AG04450 (cell line): ENCODE data around the gene ST8SIA6. TPM values are rescaled to one million over a fixed set of nuclear protein-coding genes. Genes with fewer than 3 reads are reported as not detected.

Source experiments
- CTCF ChIA-PET: fragments of 300-600, 350-600 bp; formaldehyde crosslinking; extraction: SDS; loops from one replicate; lab custom pipeline; 2022; ENCODE audit warnings: antibody characterized with exemption, inconsistent platforms; lab: Charles Lee
- POLR2A ChIA-PET: fragments of 350-600 bp; formaldehyde crosslinking; extraction: SDS; loops from one replicate; lab custom pipeline; 2021; ENCODE audit warnings: antibody characterized with exemption, inconsistent platforms; lab: Yijun Ruan, JAX
- DNase-seq: peaks from one replicate; pipeline ENCODE4 v3.0.0-alpha.2; 2011; ENCODE audit warnings: low read depth, low spot score
- H3K27ac ChIP-seq: one replicate; pipeline ENCODE4 v1.5.1; 2012; ENCODE audit warnings: low read depth, low read length, control low read depth
- H3K27me3 ChIP-seq: one replicate; pipeline ENCODE4 v1.6.0; 2012; ENCODE audit warnings: low read length; ENCODE audit not compliant: control insufficient read depth, insufficient read depth
- H3K4me3 ChIP-seq: 2 replicates; pipeline ENCODE4 v1.5.1; 2011; ENCODE audit warnings: mild to moderate bottlenecking, low read depth, low read length, control low read depth
- H3K9me3 ChIP-seq: 2 replicates; pipeline ENCODE4 v1.5.1; 2012; ENCODE audit warnings: low read length; ENCODE audit not compliant: control insufficient read depth, insufficient read depth
- CTCF ChIP-seq: IDR thresholded peaks from 2 replicates; pipeline ENCODE4 v1.5.1; 2011; ENCODE audit warnings: low read depth, low read length, control low read depth, inconsistent platforms
- polyA plus RNA-seq: library from polyadenylated mRNA; depleted of rRNA; stranded (reverse); fragments of >200 nt; gene quantifications from 2 replicates; pipeline ENCODE4 v1.2.3, GENCODE V29; 2011

The ST8SIA6 gene
- polyA plus RNA-seq, 1 experiment = not detected

- no peak for TF ChIP-seq CTCF
- Histone ChIP-seq H3K27ac (no peak overlapping the region), H3K4me3 (no peak overlapping the region), H3K9me3 (no peaks in the 10 kb centered on the region), H3K27me3 (no peaks in the 10 kb centered on the region)
- ChIA-PET CTCF (interaction anchor here (0.6 to 1.1 kb wide), 2 partner anchors 20 to 64 kb away, joined by 3 read pairs; no protein-coding TSS in a partner anchor), POLR2A (interaction anchor here (0.7 kb wide), 2 partner anchors 107 to 293 kb away, joined by 6 to 9 read pairs; no protein-coding TSS in a partner anchor)
- DNase-seq = no peak
Measured at GRCh38 chr10:17494626-17495260, 40.3 kb upstream of the ST8SIA6 start.

- CTCF ChIA-PET = no interaction called here
- no peak for DNase-seq
- Histone ChIP-seq H3K9me3 (no peaks in the 10 kb centered on the region), H3K27me3 (no peaks in the 10 kb centered on the region), H3K4me3 (no peak overlapping the region), H3K27ac (no peak overlapping the region)
- POLR2A ChIA-PET = no interaction called here
- TF ChIP-seq CTCF = no peak
Measured at GRCh38 chr10:17488848-17489247, 34.5 kb upstream of the ST8SIA6 start.

- no peaks in the 10 kb centered on the region for H3K27me3 ChIP-seq
- no peak for TF ChIP-seq CTCF
- H3K4me3 ChIP-seq = no peak overlapping the region
- ChIA-PET POLR2A (no interaction called here), CTCF (no interaction called here)
- H3K9me3 ChIP-seq = peaks cover 7% of the 10 kb centered on the region; the same call in 1 of the 2 replicates
- DNase-seq = no peak
- H3K27ac ChIP-seq = no peak overlapping the region
Measured at GRCh38 chr10:17483079-17483478, 28.7 kb upstream of the ST8SIA6 start.

GRCh38 chr10:17479822-17480221, 25.4 kb upstream of the ST8SIA6 start:
- TF ChIP-seq CTCF = no peak
- no peak for DNase-seq
- POLR2A ChIA-PET = no interaction called here
- H3K27ac ChIP-seq = no peak overlapping the region
- CTCF ChIA-PET = no interaction called here
- H3K27me3 ChIP-seq = no peaks in the 10 kb centered on the region
- peaks cover 7% of the 10 kb centered on the region; the same call in 1 of the 2 replicates for H3K9me3 ChIP-seq
- no peak overlapping the region for H3K4me3 ChIP-seq

- Histone ChIP-seq H3K4me3 (no peak overlapping the region), H3K27ac (no peak overlapping the region), H3K9me3 (peaks cover 7% of the 10 kb centered on the region; the same call in 1 of the 2 replicates), H3K27me3 (no peaks in the 10 kb centered on the region)
- ChIA-PET POLR2A (no interaction called here), CTCF (no interaction called here)
- DNase-seq = no peak
- no peak for TF ChIP-seq CTCF
Measured at GRCh38 chr10:17479015-17479615, 24.7 kb upstream of the ST8SIA6 start.
